Activated T-helper 17 cell treated with anti-CD3 and anti-CD28 coated beads, Interleukin-2, amount 50 U/mL, for 72 hours (primary cell): ENCODE measurements around the gene ZNF264. TPM values are rescaled to one million over a fixed set of nuclear protein-coding genes. Genes with fewer than 3 reads are reported as not detected.
"Not testable (repeated sequence)": the region's sequence is repeated elsewhere in the genome, so short reads cannot be mapped to it uniquely, and the experiment has no call there.

Experiments used
- ATAC-seq: fragments of 150-1000 bp; cut with Tn5 transposase; replicated peaks from 2 replicates; pipeline ENCODE4 v1.10.0; 2021; ENCODE audit warnings: mild to moderate bottlenecking, moderate library complexity
- H3K27ac Mint-ChIP-seq: one replicate; pipeline ENCODE4 v1.8.0; 2022; ENCODE audit warnings: mixed read lengths
- H3K27me3 Mint-ChIP-seq: one replicate; pipeline ENCODE4 v1.8.0; 2022; ENCODE audit warnings: mixed read lengths
- H3K36me3 Mint-ChIP-seq: one replicate; pipeline ENCODE4 v1.8.0; 2022; ENCODE audit warnings: low read depth, mild to moderate bottlenecking, mixed read lengths
- H3K4me1 Mint-ChIP-seq: one replicate; pipeline ENCODE4 v1.8.0; 2022; ENCODE audit warnings: mixed read lengths
- H3K4me3 Mint-ChIP-seq: one replicate; pipeline ENCODE4 v1.8.0; 2022; ENCODE audit warnings: mild to moderate bottlenecking, mixed read lengths
- H3K9me3 Mint-ChIP-seq: one replicate; pipeline ENCODE4 v1.8.0; 2022; ENCODE audit warnings: mixed read lengths
- total RNA-seq, 2 donors: library from RNA; stranded (reverse); gene quantifications; one replicate each; pipeline ENCODE4 v1.2.3, GENCODE V29; 2022

ZNF264 gene
- total RNA-seq: 10 to 100 TPM; 23.7 to 51.0 TPM

- peaks cover 10% of the 10 kb centered on the region for H3K9me3 Mint-ChIP-seq
- peaks cover 9% of the 10 kb centered on the region for H3K4me1 Mint-ChIP-seq
- peak within 1 kb of the TSS; percentile 94 for H3K27ac Mint-ChIP-seq
- peaks cover 5% of the 10 kb centered on the region for H3K27me3 Mint-ChIP-seq
- H3K36me3 Mint-ChIP-seq: peaks cover 52% of the 10 kb centered on the region
- H3K4me3 Mint-ChIP-seq: peak within 1 kb of the TSS; percentile 91
- peak; percentile 99 for ATAC-seq
Observed at GRCh38 chr19:57191141-57192076, at the start of gene ZNF264. Gene ZNF264, plus strand, starts transcription at chr19:57191500. Its CDS starts 414 bp downstream, at chr19:57191914.

GRCh38 chr19:57141699-57142098 is 49.6 kb upstream of the ZNF264 start:
- H3K36me3 Mint-ChIP-seq: no peaks in the 10 kb centered on the region
- no peak for ATAC-seq

GRCh38 chr19:57152921-57153320 is 38.4 kb upstream of the ZNF264 start:
- H3K4me1 Mint-ChIP-seq: no peaks in the 10 kb centered on the region
- H3K27me3 Mint-ChIP-seq: peaks cover 3% of the 10 kb centered on the region
- H3K36me3 Mint-ChIP-seq: no peaks in the 10 kb centered on the region
- peaks cover 19% of the 10 kb centered on the region for H3K9me3 Mint-ChIP-seq
- no peak overlapping the region for H3K27ac Mint-ChIP-seq
- no peak overlapping the region for H3K4me3 Mint-ChIP-seq
- ATAC-seq: no peak

More at GRCh38 chr19:57141699-57142098, 49.6 kb upstream of the ZNF264 start:
- Mint-ChIP-seq H3K4me1 (no peaks in the 10 kb centered on the region), H3K27ac (no peak overlapping the region), H3K4me3 (no peak overlapping the region), H3K27me3 (peaks cover 3% of the 10 kb centered on the region), H3K9me3 (peaks cover 13% of the 10 kb centered on the region)

- H3K36me3 Mint-ChIP-seq: no peaks in the 10 kb centered on the region
- no peak for ATAC-seq
- no peaks in the 10 kb centered on the region for H3K4me1 Mint-ChIP-seq
- no peak overlapping the region for H3K4me3 Mint-ChIP-seq
- peaks cover 4% of the 10 kb centered on the region for H3K9me3 Mint-ChIP-seq
- no peaks in the 10 kb centered on the region for H3K27me3 Mint-ChIP-seq
- no peak overlapping the region for H3K27ac Mint-ChIP-seq
Observed at GRCh38 chr19:57161985-57162539, 29.2 kb upstream of the ZNF264 start.

GRCh38 chr19:57165846-57166245 is 25.5 kb upstream of the ZNF264 start:
- no peak overlapping the region for H3K4me3 Mint-ChIP-seq
- no peak for ATAC-seq
- H3K4me1 Mint-ChIP-seq: no peaks in the 10 kb centered on the region
- peaks cover 4% of the 10 kb centered on the region for H3K9me3 Mint-ChIP-seq
- no peaks in the 10 kb centered on the region for H3K27me3 Mint-ChIP-seq
- H3K27ac Mint-ChIP-seq: no peak overlapping the region
- H3K36me3 Mint-ChIP-seq: no peaks in the 10 kb centered on the region

- Mint-ChIP-seq H3K27me3 (no peaks in the 10 kb centered on the region), H3K27ac (no peak within 1 kb of the TSS), H3K36me3 (no peaks in the 10 kb centered on the region), H3K4me1 (peaks cover 4% of the 10 kb centered on the region), H3K4me3 (no peak within 1 kb of the TSS), H3K9me3 (peaks cover 4% of the 10 kb centered on the region)
- ATAC-seq: no peak
Observed at GRCh38 chr19:57167385-57167784, 23.9 kb upstream of the ZNF264 start, which contains the start of gene DUXA. Gene DUXA, minus strand, starts transcription at chr19:57167485. Its CDS starts 42 bp downstream, at chr19:57167443.

GRCh38 chr19:57171551-57172081 is 19.7 kb upstream of the ZNF264 start:
- Mint-ChIP-seq H3K9me3 (peaks cover 8% of the 10 kb centered on the region), H3K36me3 (no peaks in the 10 kb centered on the region), H3K4me1 (peaks cover 4% of the 10 kb centered on the region), H3K4me3 (peak overlapping the region; percentile 80), H3K27ac (peak overlapping the region; percentile 67), H3K27me3 (no peaks in the 10 kb centered on the region)
- ATAC-seq: peak; percentile 74

- no peak for ATAC-seq
- peak overlapping the region; percentile 91 for H3K4me3 Mint-ChIP-seq
- peaks cover 10% of the 10 kb centered on the region for H3K9me3 Mint-ChIP-seq
- peaks cover 41% of the 10 kb centered on the region for H3K36me3 Mint-ChIP-seq
- H3K27ac Mint-ChIP-seq: peak overlapping the region; percentile 94
- peaks cover 8% of the 10 kb centered on the region for H3K27me3 Mint-ChIP-seq
- H3K4me1 Mint-ChIP-seq: peaks cover 9% of the 10 kb centered on the region
Observed at GRCh38 chr19:57190301-57190700, 999 bp upstream of the ZNF264 start.

- Mint-ChIP-seq H3K4me1 (peaks cover 9% of the 10 kb centered on the region), H3K27ac (peak overlapping the region; percentile 94), H3K27me3 (peaks cover 5% of the 10 kb centered on the region), H3K36me3 (peaks cover 59% of the 10 kb centered on the region), H3K9me3 (peaks cover 10% of the 10 kb centered on the region), H3K4me3 (peak overlapping the region; percentile 91)
- ATAC-seq: no peak
Observed at GRCh38 chr19:57192077-57192420, 749 bp downstream of the ZNF264 start.

- Mint-ChIP-seq H3K4me3 (peak overlapping the region; percentile 91), H3K36me3 (peaks cover 68% of the 10 kb centered on the region), H3K27me3 (no peaks in the 10 kb centered on the region), H3K9me3 (peaks cover 6% of the 10 kb centered on the region), H3K27ac (no peak overlapping the region), H3K4me1 (peaks cover 9% of the 10 kb centered on the region)
- ATAC-seq: no peak
Observed at GRCh38 chr19:57192993-57193392, 1.7 kb downstream of the ZNF264 start.

- not testable (repeated sequence) for ATAC-seq, H3K9me3 Mint-ChIP-seq, H3K4me3 Mint-ChIP-seq, H3K27ac Mint-ChIP-seq, H3K27me3 Mint-ChIP-seq
- Mint-ChIP-seq H3K4me1 (peaks cover 21% of the 10 kb centered on the region), H3K36me3 (peaks cover 95% of the 10 kb centered on the region)
Observed at GRCh38 chr19:57197874-57198273, 6.6 kb downstream of the ZNF264 start.

- Mint-ChIP-seq H3K4me3 (no peak overlapping the region), H3K36me3 (peaks cover 95% of the 10 kb centered on the region), H3K27me3 (no peaks in the 10 kb centered on the region), H3K9me3 (no peaks in the 10 kb centered on the region), H3K27ac (no peak overlapping the region), H3K4me1 (peaks cover 18% of the 10 kb centered on the region)
- ATAC-seq: no peak
Observed at GRCh38 chr19:57202160-57202559, 10.9 kb downstream of the ZNF264 start.

- peaks cover 6% of the 10 kb centered on the region for H3K9me3 Mint-ChIP-seq
- no peak for ATAC-seq
- H3K27ac Mint-ChIP-seq: no peak overlapping the region
Observed at GRCh38 chr19:57210381-57210780, 19.1 kb downstream of the ZNF264 start.

GRCh38 chr19:57212109-57212508 is 20.8 kb downstream of the ZNF264 start:
- peaks cover 100% of the 10 kb centered on the region for H3K36me3 Mint-ChIP-seq

More at GRCh38 chr19:57210381-57210780, 19.1 kb downstream of the ZNF264 start:
- Mint-ChIP-seq H3K4me3 (no peak overlapping the region), H3K36me3 (peaks cover 100% of the 10 kb centered on the region), H3K27me3 (no peaks in the 10 kb centered on the region), H3K4me1 (no peaks in the 10 kb centered on the region)

More at GRCh38 chr19:57212109-57212508, 20.8 kb downstream of the ZNF264 start:
- ATAC-seq: peak; percentile 75
- Mint-ChIP-seq H3K27ac (no peak overlapping the region), H3K4me3 (no peak overlapping the region), H3K9me3 (peaks cover 6% of the 10 kb centered on the region), H3K27me3 (no peaks in the 10 kb centered on the region), H3K4me1 (no peaks in the 10 kb centered on the region)
